Chondrocyte (in vitro differentiated cells): ENCODE data around the gene ADGRD1. TPM values are rescaled to one million over a fixed set of nuclear protein-coding genes. Genes with fewer than 3 reads are reported as not detected.

Experiments used
- DNase-seq: peaks from one replicate; pipeline ENCODE4 v3.0.0; 2021; ENCODE audit warnings: mixed read lengths, low spot score
- H3K27ac Mint-ChIP-seq: one replicate; pipeline ENCODE4 v1.8.0; 2021; ENCODE audit warnings: mild to moderate bottlenecking, moderate library complexity, mixed read lengths; ENCODE audit not compliant: unreplicated experiment
- H3K27me3 Mint-ChIP-seq: 2 replicates; pipeline ENCODE4 v1.8.0; 2021; ENCODE audit warnings: low read depth, mixed read lengths
- H3K36me3 Mint-ChIP-seq: 2 replicates; pipeline ENCODE4 v1.8.0; 2021; ENCODE audit warnings: low read depth, mixed read lengths
- H3K4me1 Mint-ChIP-seq: 2 replicates; pipeline ENCODE4 v1.8.0; 2021; ENCODE audit warnings: low read depth, mild to moderate bottlenecking, mixed read lengths
- H3K4me3 Mint-ChIP-seq: one replicate; pipeline ENCODE4 v1.8.0; 2021; ENCODE audit warnings: mild to moderate bottlenecking, moderate library complexity, mixed read lengths; ENCODE audit not compliant: unreplicated experiment
- H3K9me3 Mint-ChIP-seq: 2 replicates; pipeline ENCODE4 v1.8.0; 2021; ENCODE audit warnings: low read depth, mixed read lengths
- CTCF ChIP-seq: fragments of 200-600 bp; sonication (generic); IDR thresholded peaks from 2 replicates; pipeline ENCODE4 v1.5.0; 2021; ENCODE audit warnings: antibody characterized with exemption, mild to moderate bottlenecking, moderate library complexity
- total RNA-seq: library from RNA; stranded (reverse); gene quantifications from 3 replicates; pipeline ENCODE4 v1.2.1, GENCODE V29; 2021

Gene ADGRD1
- total RNA-seq, 1 donor from 2014 or later: 4.7 TPM

- H3K36me3 Mint-ChIP-seq: no peaks in the 10 kb centered on the region
- DNase-seq: peak; percentile 60
- H3K9me3 Mint-ChIP-seq: no peaks in the 10 kb centered on the region
- no peak overlapping the region for H3K27ac Mint-ChIP-seq
- no peak for TF ChIP-seq CTCF
- H3K4me1 Mint-ChIP-seq: no peaks in the 10 kb centered on the region
- no peak overlapping the region for H3K4me3 Mint-ChIP-seq
- H3K27me3 Mint-ChIP-seq: peaks cover 12% of the 10 kb centered on the region
Observed at GRCh38 chr12:131011165-131012079, 57.7 kb downstream of the ADGRD1 start.

GRCh38 chr12:131012279-131013069 lies 58.8 kb downstream of the ADGRD1 start:
- no peaks in the 10 kb centered on the region for H3K9me3 Mint-ChIP-seq
- no peaks in the 10 kb centered on the region for H3K36me3 Mint-ChIP-seq
- no peak overlapping the region for H3K4me3 Mint-ChIP-seq
- no peak for DNase-seq
- H3K27ac Mint-ChIP-seq: no peak overlapping the region
- no peak for TF ChIP-seq CTCF
- no peaks in the 10 kb centered on the region for H3K4me1 Mint-ChIP-seq
- peaks cover 13% of the 10 kb centered on the region for H3K27me3 Mint-ChIP-seq

GRCh38 chr12:131013118-131013517 lies 59.4 kb downstream of the ADGRD1 start:
- no peak for TF ChIP-seq CTCF
- H3K36me3 Mint-ChIP-seq: no peaks in the 10 kb centered on the region
- H3K4me1 Mint-ChIP-seq: no peaks in the 10 kb centered on the region
- H3K27ac Mint-ChIP-seq: no peak overlapping the region
- no peak overlapping the region for H3K4me3 Mint-ChIP-seq
- H3K27me3 Mint-ChIP-seq: peaks cover 16% of the 10 kb centered on the region
- no peak for DNase-seq
- no peaks in the 10 kb centered on the region for H3K9me3 Mint-ChIP-seq

GRCh38 chr12:131014343-131014742 lies 60.6 kb downstream of the ADGRD1 start:
- DNase-seq: no peak
- Mint-ChIP-seq H3K36me3 (no peaks in the 10 kb centered on the region), H3K9me3 (no peaks in the 10 kb centered on the region), H3K27ac (no peak overlapping the region), H3K4me1 (no peaks in the 10 kb centered on the region), H3K4me3 (no peak overlapping the region), H3K27me3 (peaks cover 13% of the 10 kb centered on the region)
- no peak for TF ChIP-seq CTCF

GRCh38 chr12:131015581-131016337 lies 62.1 kb downstream of the ADGRD1 start:
- Mint-ChIP-seq H3K4me3 (no peak overlapping the region), H3K27ac (no peak overlapping the region), H3K9me3 (no peaks in the 10 kb centered on the region), H3K27me3 (peaks cover 11% of the 10 kb centered on the region), H3K4me1 (no peaks in the 10 kb centered on the region), H3K36me3 (no peaks in the 10 kb centered on the region)
- no peak for DNase-seq
- TF ChIP-seq CTCF: no peak
